ENCODE data around the gene MSX1. TPM values are rescaled to one million over a fixed set of nuclear protein-coding genes. Genes with fewer than 3 reads are reported as not detected.

MSX1 gene
- polyA plus RNA-seq, 2 of the 4 experiments (the other 2 are of a cell fraction) = 2.2 to 2.8 TPM

DNA sequence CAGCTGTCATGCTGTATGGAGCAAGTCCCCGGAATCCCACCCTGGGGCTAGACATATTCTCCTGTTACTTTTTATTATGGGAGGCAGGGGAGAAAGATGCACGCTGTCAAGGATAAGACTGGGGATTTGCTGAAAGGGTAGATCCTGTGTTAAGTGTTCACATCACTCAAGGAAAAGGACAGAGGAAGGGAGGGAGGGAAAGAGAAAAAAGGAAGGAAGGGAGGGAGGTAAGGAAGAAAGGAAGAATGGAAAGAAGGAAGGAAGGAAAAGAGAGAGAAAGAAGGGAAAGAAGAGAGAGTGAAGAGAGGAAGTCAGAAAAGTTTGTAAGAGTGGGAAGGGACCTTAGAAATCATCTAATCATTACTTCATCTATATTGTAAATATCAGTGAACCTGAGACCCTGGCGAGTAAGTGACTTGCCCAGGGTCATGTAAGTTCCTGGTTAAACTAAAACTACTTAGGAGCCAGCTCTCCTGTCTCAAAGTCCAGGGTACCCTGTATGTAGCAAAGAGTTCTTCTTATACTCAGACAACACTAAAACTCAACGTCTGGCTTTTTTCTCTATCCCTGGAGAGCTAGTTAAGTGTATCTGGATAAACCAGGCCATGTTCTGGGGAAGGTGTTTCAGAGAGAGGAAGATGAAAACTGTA, 47.2 kb upstream of the MSX1 start:
- ChIA-PET POLR2A (no interaction called here), CTCF (interaction anchor here (1.2 kb wide), 1 partner anchor 26 kb away, joined by 3 read pairs; no protein-coding TSS in a partner anchor)
- H3K4me2 ChIP-seq = no peak overlapping the region
- no peak for TF ChIP-seq CBX8 (IDR thresholded peaks at IDR 0.05)
- TF ChIP-seq EHF (CRISPR knock-in tag; IDR thresholded peaks at IDR 0.05) = no peak
- TF ChIP-seq BHLHE40 (IDR thresholded peaks at IDR 0.05; ENCODE audit: low read depth, low read length) = no peak
- TF ChIP-seq POLR2AphosphoS2 (conservative IDR thresholded peaks at IDR 0.05; ENCODE audit: low read length) = no peak
- H3K27ac ChIP-seq = no peak overlapping the region
- H3K4me3 ChIP-seq = no peak overlapping the region
- H3K9me3 ChIP-seq = no peaks in the 10 kb centered on the region
- no peaks in the 10 kb centered on the region for H3K4me1 ChIP-seq
- 15% methylated on average over 4 of the region's 4 CpGs for WGBS (ENCODE audit: missing lambda C conversion rate)
- FAIRE-seq = no peak
- no peak for DNase-seq (ENCODE audit: low read depth in 1 of 2, low spot score in 1 of 2)
- no peak for ATAC-seq

DNA sequence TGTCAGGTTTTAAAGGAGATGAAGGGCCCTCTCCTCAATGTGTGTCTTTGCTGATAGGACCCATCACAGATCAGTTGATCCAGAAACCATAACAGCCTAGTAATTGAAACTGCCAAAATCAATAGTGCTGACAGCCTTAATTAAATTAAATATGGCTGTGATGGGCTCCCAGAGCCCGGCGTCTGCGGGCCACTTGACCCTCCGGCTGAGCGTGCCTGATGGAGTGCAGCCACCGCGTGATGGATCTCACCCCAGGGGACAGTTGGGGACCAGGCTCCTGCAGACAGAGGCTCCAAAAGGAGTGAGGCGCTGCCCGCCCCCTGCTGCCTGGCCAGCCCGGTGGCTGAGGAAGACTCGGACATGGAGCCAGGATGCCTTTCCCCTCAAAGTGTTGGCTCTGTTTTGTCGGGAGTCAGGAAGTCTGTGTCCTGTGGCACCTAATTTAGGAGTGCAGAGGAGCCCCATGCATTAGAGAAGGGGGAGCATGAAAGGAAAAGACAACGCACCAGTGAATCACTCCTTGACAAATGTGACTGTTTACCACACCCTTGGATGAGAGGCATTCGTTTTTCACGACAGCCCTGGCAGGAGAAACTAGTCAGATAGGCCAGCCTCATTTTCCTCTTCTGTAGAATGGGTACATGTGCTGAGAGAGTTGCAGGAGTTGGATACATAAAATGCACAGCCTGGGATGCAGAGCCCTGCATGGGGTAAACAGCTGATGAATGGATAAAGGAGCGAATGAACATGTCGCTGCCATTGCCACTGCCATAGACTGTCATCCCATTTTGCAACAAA, 40.9 kb upstream of the MSX1 start:
- TF ChIP-seq RNF2 (IDR thresholded peaks at IDR 0.05; ENCODE audit: borderline replicate concordance, low read depth) = no peak
- Histone ChIP-seq H3K4me1 (no peaks in the 10 kb centered on the region), H3K27ac (no peak overlapping the region), H3K4me2 (no peak overlapping the region), H3K4me3 (no peak overlapping the region), H3K9me3 (no peaks in the 10 kb centered on the region)
- FAIRE-seq = no peak
- ATAC-seq = no peak
- 24% methylated on average over 14 of the region's 17 CpGs for WGBS (ENCODE audit: missing lambda C conversion rate)
- POLR2A ChIA-PET = no interaction called here
- no peak for DNase-seq (ENCODE audit: low read depth in 1 of 2, low spot score in 1 of 2)
- CTCF ChIA-PET = no interaction called here

DNA sequence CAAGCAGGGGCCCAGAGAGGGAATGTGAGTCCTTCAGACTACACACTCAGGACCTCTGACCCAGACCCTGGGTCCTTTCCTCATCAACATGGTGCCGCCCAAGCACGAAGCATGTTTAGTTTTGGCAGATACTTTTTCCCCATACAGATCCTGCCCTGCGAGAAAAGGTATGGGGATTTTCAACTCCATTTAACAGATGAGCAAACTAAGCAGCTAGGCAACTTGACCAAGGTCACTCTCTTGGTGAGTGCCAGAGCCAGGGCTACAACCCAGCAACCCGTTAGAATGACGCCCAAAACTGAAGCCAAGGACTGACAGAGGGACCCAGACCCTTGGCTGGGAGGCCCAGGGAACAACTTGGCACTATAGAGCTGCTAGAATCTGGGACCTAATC, 40.3 kb upstream of the MSX1 start:
- Histone ChIP-seq H3K27ac (no peak overlapping the region), H3K4me3 (no peak overlapping the region), H3K4me2 (no peak overlapping the region), H3K4me1 (no peaks in the 10 kb centered on the region), H3K9me3 (no peaks in the 10 kb centered on the region)
- ATAC-seq (no peak), FAIRE-seq (no peak), DNase-seq (ENCODE audit: low read depth in 1 of 2, low spot score in 1 of 2) (no peak)
- POLR2A ChIA-PET = no interaction called here
- TF ChIP-seq NR3C1 (IDR thresholded peaks at IDR 0.05) (no peak), HOXB5 (CRISPR knock-in tag; IDR thresholded peaks at IDR 0.05) (no peak), RNF2 (IDR thresholded peaks at IDR 0.05; ENCODE audit: borderline replicate concordance, low read depth) (no peak), HOXB13 (CRISPR knock-in tag; IDR thresholded peaks at IDR 0.05; ENCODE audit: low read depth) (no peak), SMC3 (IDR thresholded peaks at IDR 0.05) (no peak), EP300 (IDR thresholded peaks at IDR 0.05) (no peak), CBX2 (IDR thresholded peaks at IDR 0.05; ENCODE audit: borderline replicate concordance, low read depth) (no peak), GATA3 (IDR thresholded peaks at IDR 0.05; ENCODE audit: borderline replicate concordance) (no peak), CEBPB (IDR thresholded peaks at IDR 0.05) (no peak), HEYL (CRISPR knock-in tag; IDR thresholded peaks at IDR 0.05) (no peak), JUN (IDR thresholded peaks at IDR 0.05) (no peak), CBX8 (IDR thresholded peaks at IDR 0.05) (no peak), HDAC2 (IDR thresholded peaks at IDR 0.05) (no peak), EHMT2 (IDR thresholded peaks at IDR 0.05; ENCODE audit: low read depth) (no peak), NPAS2 (CRISPR knock-in tag; IDR thresholded peaks at IDR 0.05; ENCODE audit: borderline replicate concordance) (no peak)
- TF ChIP-seq, protein P1, sequence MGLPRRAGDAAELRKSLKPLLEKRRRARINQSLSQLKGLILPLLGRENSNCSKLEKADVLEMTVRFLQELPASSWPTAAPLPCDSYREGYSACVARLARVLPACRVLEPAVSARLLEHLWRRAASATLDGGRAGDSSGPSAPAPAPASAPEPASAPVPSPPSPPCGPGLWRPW (IDR thresholded peaks at IDR 0.05) = no peak
- 43% methylated on average over 3 of the region's 5 CpGs for whole genome bisulfite sequencing (ENCODE audit: missing lambda C conversion rate)
- CTCF ChIA-PET = no interaction called here

DNA sequence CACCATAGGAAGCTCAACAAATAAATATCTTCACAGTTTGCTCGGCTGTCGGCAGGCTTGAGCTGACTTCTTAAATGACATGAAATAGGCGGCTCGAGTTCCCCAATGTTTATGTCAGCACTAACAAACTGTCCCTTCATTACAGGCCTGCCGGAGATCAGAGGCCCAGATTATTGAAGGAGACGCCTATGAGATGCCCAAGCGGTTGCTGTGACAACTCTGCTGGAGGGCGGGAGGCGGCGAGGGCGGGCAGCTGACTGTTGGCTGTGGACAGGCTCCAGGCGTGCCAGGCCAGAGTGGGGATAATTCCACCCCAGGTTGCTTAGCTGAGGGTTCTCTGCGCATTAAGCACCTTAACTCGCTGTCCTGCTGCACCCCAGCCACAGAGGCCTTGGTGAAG, 39.2 kb upstream of the MSX1 start:
- ATAC-seq = no peak
- Histone ChIP-seq H3K9me3 (no peaks in the 10 kb centered on the region), H3K4me3 (no peak overlapping the region), H3K4me2 (no peak overlapping the region), H3K27ac (no peak overlapping the region), H3K4me1 (no peaks in the 10 kb centered on the region)
- DNase-seq (ENCODE audit: low read depth in 1 of 2, low spot score in 1 of 2) = no peak
- ChIA-PET POLR2A (no interaction called here), CTCF (no interaction called here)
- WGBS (ENCODE audit: missing lambda C conversion rate) = 62% methylated on average over 7 of the region's 14 CpGs
- TF ChIP-seq TFCP2L1 (CRISPR knock-in tag; IDR thresholded peaks at IDR 0.05) (no peak), KDM5A (IDR thresholded peaks at IDR 0.05) (no peak), HOXB13 (CRISPR knock-in tag; IDR thresholded peaks at IDR 0.05; ENCODE audit: low read depth) (no peak), NR3C1 (IDR thresholded peaks at IDR 0.05) (no peak), EP300 (IDR thresholded peaks at IDR 0.05) (no peak), CEBPB (IDR thresholded peaks at IDR 0.05) (no peak), BHLHE40 (IDR thresholded peaks at IDR 0.05; ENCODE audit: low read depth, low read length) (no peak), HOXA7 (CRISPR knock-in tag; IDR thresholded peaks at IDR 0.05) (no peak), ZNF302 (CRISPR knock-in tag; IDR thresholded peaks at IDR 0.05) (no peak), ESRRA (IDR thresholded peaks at IDR 0.05; ENCODE audit: borderline replicate concordance, low read length) (no peak)
- TF ChIP-seq, protein P1 (IDR thresholded peaks at IDR 0.05) = no peak
- TF ChIP-seq, protein P2, sequence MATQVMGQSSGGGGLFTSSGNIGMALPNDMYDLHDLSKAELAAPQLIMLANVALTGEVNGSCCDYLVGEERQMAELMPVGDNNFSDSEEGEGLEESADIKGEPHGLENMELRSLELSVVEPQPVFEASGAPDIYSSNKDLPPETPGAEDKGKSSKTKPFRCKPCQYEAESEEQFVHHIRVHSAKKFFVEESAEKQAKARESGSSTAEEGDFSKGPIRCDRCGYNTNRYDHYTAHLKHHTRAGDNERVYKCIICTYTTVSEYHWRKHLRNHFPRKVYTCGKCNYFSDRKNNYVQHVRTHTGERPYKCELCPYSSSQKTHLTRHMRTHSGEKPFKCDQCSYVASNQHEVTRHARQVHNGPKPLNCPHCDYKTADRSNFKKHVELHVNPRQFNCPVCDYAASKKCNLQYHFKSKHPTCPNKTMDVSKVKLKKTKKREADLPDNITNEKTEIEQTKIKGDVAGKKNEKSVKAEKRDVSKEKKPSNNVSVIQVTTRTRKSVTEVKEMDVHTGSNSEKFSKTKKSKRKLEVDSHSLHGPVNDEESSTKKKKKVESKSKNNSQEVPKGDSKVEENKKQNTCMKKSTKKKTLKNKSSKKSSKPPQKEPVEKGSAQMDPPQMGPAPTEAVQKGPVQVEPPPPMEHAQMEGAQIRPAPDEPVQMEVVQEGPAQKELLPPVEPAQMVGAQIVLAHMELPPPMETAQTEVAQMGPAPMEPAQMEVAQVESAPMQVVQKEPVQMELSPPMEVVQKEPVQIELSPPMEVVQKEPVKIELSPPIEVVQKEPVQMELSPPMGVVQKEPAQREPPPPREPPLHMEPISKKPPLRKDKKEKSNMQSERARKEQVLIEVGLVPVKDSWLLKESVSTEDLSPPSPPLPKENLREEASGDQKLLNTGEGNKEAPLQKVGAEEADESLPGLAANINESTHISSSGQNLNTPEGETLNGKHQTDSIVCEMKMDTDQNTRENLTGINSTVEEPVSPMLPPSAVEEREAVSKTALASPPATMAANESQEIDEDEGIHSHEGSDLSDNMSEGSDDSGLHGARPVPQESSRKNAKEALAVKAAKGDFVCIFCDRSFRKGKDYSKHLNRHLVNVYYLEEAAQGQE (IDR thresholded peaks at IDR 0.05) = no peak
- FAIRE-seq = no peak

All from A549 (cell line).